ENCODE measurements around the gene TRIO.

The TRIO gene

GRCh38 chr5:14276380-14276779 lies 133.2 kb downstream of the TRIO start:
- DNase-seq (ENCODE audit: insufficient read length, low spot score), result no peak
- no peak for TF ChIP-seq CTCF (IDR thresholded peaks at IDR 0.05; ENCODE audit: insufficient read depth, missing control alignments)
- FAIRE-seq, result no peak

GRCh38 chr5:14277385-14278320 lies 134.5 kb downstream of the TRIO start:
- no peak for TF ChIP-seq CTCF (IDR thresholded peaks at IDR 0.05; ENCODE audit: insufficient read depth, missing control alignments)
- FAIRE-seq (no peak), DNase-seq (ENCODE audit: insufficient read length, low spot score) (no peak)

GRCh38 chr5:14280294-14280854 lies 137.2 kb downstream of the TRIO start:
- no peak for FAIRE-seq
- no peak for TF ChIP-seq CTCF (IDR thresholded peaks at IDR 0.05; ENCODE audit: insufficient read depth, missing control alignments)
- DNase-seq (ENCODE audit: insufficient read length, low spot score), result no peak

GRCh38 chr5:14281746-14282181 lies 138.6 kb downstream of the TRIO start:
- no peak for FAIRE-seq

GRCh38 chr5:14283139-14283538 lies 140.0 kb downstream of the TRIO start:
- FAIRE-seq (no peak), DNase-seq (ENCODE audit: insufficient read length, low spot score) (no peak)
- TF ChIP-seq CTCF (IDR thresholded peaks at IDR 0.05; ENCODE audit: insufficient read depth, missing control alignments), result no peak

More at GRCh38 chr5:14281746-14282181, 138.6 kb downstream of the TRIO start:
- DNase-seq (ENCODE audit: insufficient read length, low spot score), result no peak
- TF ChIP-seq CTCF (IDR thresholded peaks at IDR 0.05; ENCODE audit: insufficient read depth, missing control alignments), result no peak

- DNase-seq (ENCODE audit: insufficient read length, low spot score), result no peak
- FAIRE-seq, result no peak
- TF ChIP-seq CTCF (IDR thresholded peaks at IDR 0.05; ENCODE audit: insufficient read depth, missing control alignments), result no peak
Measured at GRCh38 chr5:14284392-14285148, 141.4 kb downstream of the TRIO start.

Data from D721Med (cell line).